22Rv1 (cell line): ENCODE measurements around the gene HEXA.

Experiments
- CTCF ChIP-seq: fragments of 450-650 bp; IDR thresholded peaks from 2 replicates; pipeline ENCODE4 v1.5.1; 2017; ENCODE audit warnings: mild to moderate bottlenecking
- ZFX ChIP-seq: fragments of 450-650 bp; IDR thresholded peaks from 2 replicates; pipeline ENCODE4 v1.6.1; 2017; ENCODE audit warnings: antibody characterized with exemption, borderline replicate concordance

- no peak for TF ChIP-seq CTCF
- no peak for TF ChIP-seq ZFX
These were observed 341 bp downstream of the HEXA start for GRCh38 chr15:72375501-72375845.
